MM.1S (cell line): ENCODE results near the gene ARL8B.

ENCODE experiments used
- DNase-seq: peaks from one replicate; pipeline ENCODE4 v3.0.0-alpha.2; 2015
- H2AFZ ChIP-seq: fragments of 300-600 bp; sonication (generic); 2 replicates; pipeline ENCODE4 v1.6.0; 2016; ENCODE audit warnings: antibody characterized with exemption, low read length
- H3F3A ChIP-seq: fragments of 300-600 bp; sonication (generic); 2 replicates; pipeline ENCODE4 v1.6.1; 2016; ENCODE audit warnings: mild to moderate bottlenecking, antibody characterized with exemption, low read length, moderate library complexity, mixed read lengths; ENCODE audit not compliant: insufficient read depth
- H3K27ac ChIP-seq: fragments of 300-600 bp; sonication (generic); 2 replicates; pipeline ENCODE4 v1.5.1; 2016; ENCODE audit warnings: mild to moderate bottlenecking, low read length
- H3K27me3 ChIP-seq: fragments of 300-600 bp; sonication (generic); replicated peaks from 2 replicates; pipeline ENCODE4 v1.6.0; 2016; ENCODE audit warnings: low read length; ENCODE audit not compliant: insufficient read depth
- H3K36me3 ChIP-seq: fragments of 300-600 bp; sonication (generic); replicated peaks from 2 replicates; pipeline ENCODE4 v1.6.1; 2016; ENCODE audit warnings: mild to moderate bottlenecking, low read length, mixed read lengths; ENCODE audit not compliant: insufficient read depth
- H3K4me1 ChIP-seq: fragments of 300-600 bp; sonication (generic); 2 replicates; pipeline ENCODE4 v1.6.1; 2016; ENCODE audit warnings: low read length, mixed read lengths
- H3K4me2 ChIP-seq: fragments of 300-600 bp; sonication (generic); 2 replicates; pipeline ENCODE4 v1.6.0; 2016; ENCODE audit warnings: low read depth, low read length
- H3K4me3 ChIP-seq: fragments of 300-600 bp; sonication (generic); 2 replicates; pipeline ENCODE4 v1.5.1; 2016; ENCODE audit warnings: low read length, mixed read lengths
- H3K79me2 ChIP-seq: fragments of 300-600 bp; sonication (generic); 2 replicates; pipeline ENCODE4 v1.6.1; 2016; ENCODE audit warnings: mixed run types, low read length, mixed read lengths
- H3K9ac ChIP-seq: fragments of 300-600 bp; sonication (generic); 2 replicates; pipeline ENCODE4 v1.6.1; 2016; ENCODE audit warnings: low read length, mixed read lengths
- H3K9me2 ChIP-seq: fragments of 300-600 bp; sonication (generic); replicated peaks from 2 replicates; pipeline ENCODE4 v1.6.1; 2016; ENCODE audit warnings: mild to moderate bottlenecking, low read length, mixed read lengths; ENCODE audit not compliant: insufficient read depth
- H3K9me3 ChIP-seq: fragments of 300-600 bp; sonication (generic); replicated peaks from 2 replicates; pipeline ENCODE4 v1.6.1; 2016; ENCODE audit warnings: mild to moderate bottlenecking, low read length, mixed read lengths; ENCODE audit not compliant: insufficient read depth
- H4K20me1 ChIP-seq: fragments of 300-600 bp; sonication (generic); 2 replicates; pipeline ENCODE4 v1.6.1; 2016; ENCODE audit warnings: mild to moderate bottlenecking, low read length, moderate library complexity, mixed read lengths; ENCODE audit not compliant: insufficient read depth
- EZH2 ChIP-seq: fragments of 300-600 bp; sonication (generic); optimal IDR thresholded peaks from 2 replicates; pipeline ENCODE3; 2017; ENCODE audit warnings: low read depth, mild to moderate bottlenecking, antibody characterized with exemption, low read length, mixed read lengths
- EZH2phosphoT487 ChIP-seq: fragments of 300-600 bp; sonication (generic); IDR thresholded peaks from 2 replicates; pipeline ENCODE4 v1.6.1; 2018; ENCODE audit warnings: antibody characterized with exemption, low read length
- TF ChIP-seq, protein P1 (sequence below): fragments of 300-600 bp; sonication (generic); IDR thresholded peaks from 2 replicates; pipeline ENCODE4 v1.5.1; 2016; ENCODE audit warnings: antibody characterized with exemption, low read length, mixed read lengths

ARL8B gene

DNA sequence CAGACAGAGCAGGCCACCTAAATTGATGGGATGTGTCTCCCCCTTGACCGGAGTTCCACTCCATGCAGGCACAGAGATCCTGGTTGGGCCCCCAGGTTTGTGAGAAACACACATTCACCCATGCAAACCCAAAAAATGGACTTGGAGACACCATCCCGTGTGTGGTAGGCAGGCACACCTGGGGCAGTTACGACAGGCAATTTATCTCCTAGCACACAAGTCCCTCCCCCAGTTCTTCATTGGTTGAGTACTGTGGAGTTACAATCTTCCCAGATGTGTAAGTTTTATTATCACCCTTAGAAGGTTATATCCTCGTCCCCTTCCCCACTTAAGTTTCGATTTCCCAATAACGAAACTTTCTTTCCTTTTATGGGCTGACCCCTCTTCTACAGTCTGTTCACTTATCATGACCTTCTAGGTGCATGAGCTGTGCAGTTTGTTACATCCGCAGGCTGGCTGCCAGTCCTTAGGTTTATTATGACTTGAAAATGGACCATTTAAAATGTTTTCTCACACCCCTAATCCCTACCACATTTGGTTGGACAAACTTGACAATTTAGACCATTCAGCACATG lies 27.3 kb downstream of the ARL8B start:
- H3K79me2 ChIP-seq, result peaks cover 97% of the 10 kb centered on the region

GRCh38 chr3:5151586-5151985 lies 29.5 kb downstream of the ARL8B start:
- Histone ChIP-seq H3F3A (no peaks in the 10 kb centered on the region), H3K9me3 (no peaks in the 10 kb centered on the region), H4K20me1 (peaks cover 17% of the 10 kb centered on the region; the same call in 1 of the 2 replicates), H3K79me2 (peaks cover 97% of the 10 kb centered on the region), H3K27ac (no peak overlapping the region), H3K9me2 (no peaks in the 10 kb centered on the region), H3K4me1 (no peaks in the 10 kb centered on the region), H3K9ac (no peak overlapping the region), H3K27me3 (no peaks in the 10 kb centered on the region), H3K4me3 (no peak overlapping the region), H3K36me3 (no peaks in the 10 kb centered on the region), H2AFZ (no peak overlapping the region), H3K4me2 (no peak overlapping the region)
- DNase-seq, result no peak
- TF ChIP-seq EZH2 (no peak), EZH2phosphoT487 (no peak)
- TF ChIP-seq, protein P1, sequence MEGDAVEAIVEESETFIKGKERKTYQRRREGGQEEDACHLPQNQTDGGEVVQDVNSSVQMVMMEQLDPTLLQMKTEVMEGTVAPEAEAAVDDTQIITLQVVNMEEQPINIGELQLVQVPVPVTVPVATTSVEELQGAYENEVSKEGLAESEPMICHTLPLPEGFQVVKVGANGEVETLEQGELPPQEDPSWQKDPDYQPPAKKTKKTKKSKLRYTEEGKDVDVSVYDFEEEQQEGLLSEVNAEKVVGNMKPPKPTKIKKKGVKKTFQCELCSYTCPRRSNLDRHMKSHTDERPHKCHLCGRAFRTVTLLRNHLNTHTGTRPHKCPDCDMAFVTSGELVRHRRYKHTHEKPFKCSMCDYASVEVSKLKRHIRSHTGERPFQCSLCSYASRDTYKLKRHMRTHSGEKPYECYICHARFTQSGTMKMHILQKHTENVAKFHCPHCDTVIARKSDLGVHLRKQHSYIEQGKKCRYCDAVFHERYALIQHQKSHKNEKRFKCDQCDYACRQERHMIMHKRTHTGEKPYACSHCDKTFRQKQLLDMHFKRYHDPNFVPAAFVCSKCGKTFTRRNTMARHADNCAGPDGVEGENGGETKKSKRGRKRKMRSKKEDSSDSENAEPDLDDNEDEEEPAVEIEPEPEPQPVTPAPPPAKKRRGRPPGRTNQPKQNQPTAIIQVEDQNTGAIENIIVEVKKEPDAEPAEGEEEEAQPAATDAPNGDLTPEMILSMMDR, result no peak

More for the DNA sequence above, 27.3 kb downstream of the ARL8B start:
- Histone ChIP-seq H3K4me3 (no peak overlapping the region), H3K4me2 (no peak overlapping the region), H3K9ac (no peak overlapping the region), H3K9me3 (no peaks in the 10 kb centered on the region), H4K20me1 (peaks cover 17% of the 10 kb centered on the region; the same call in 1 of the 2 replicates), H3K9me2 (no peaks in the 10 kb centered on the region), H3K27ac (no peak overlapping the region), H3K27me3 (no peaks in the 10 kb centered on the region), H3F3A (no peaks in the 10 kb centered on the region), H2AFZ (no peak overlapping the region), H3K36me3 (no peaks in the 10 kb centered on the region), H3K4me1 (no peaks in the 10 kb centered on the region)
- DNase-seq, result no peak
- TF ChIP-seq EZH2, result no peak
- TF ChIP-seq EZH2phosphoT487, result no peak
- TF ChIP-seq, protein P1, result no peak

- H3K9ac ChIP-seq, result no peak overlapping the region
- H3K79me2 ChIP-seq, result peaks cover 97% of the 10 kb centered on the region
- H3F3A ChIP-seq, result no peaks in the 10 kb centered on the region
- H3K36me3 ChIP-seq, result no peaks in the 10 kb centered on the region
- H3K9me2 ChIP-seq, result no peaks in the 10 kb centered on the region
- no peak overlapping the region for H3K4me3 ChIP-seq
- DNase-seq, result no peak
- no peak overlapping the region for H2AFZ ChIP-seq
- H4K20me1 ChIP-seq, result peaks cover 13% of the 10 kb centered on the region; the same call in 1 of the 2 replicates
- no peak for TF ChIP-seq EZH2
- TF ChIP-seq EZH2phosphoT487, result no peak
- TF ChIP-seq, protein P1, result no peak
- H3K27me3 ChIP-seq, result no peaks in the 10 kb centered on the region
- H3K4me1 ChIP-seq, result no peaks in the 10 kb centered on the region
- no peaks in the 10 kb centered on the region for H3K9me3 ChIP-seq
- no peak overlapping the region for H3K4me2 ChIP-seq
- no peak overlapping the region for H3K27ac ChIP-seq
Observed at GRCh38 chr3:5153074-5153473, 31.0 kb downstream of the ARL8B start.
